ENCODE data around the gene ACAA2. TPM values are rescaled to one million over a fixed set of nuclear protein-coding genes. Genes with fewer than 3 reads are reported as not detected.

Gene ACAA2
- total RNA-seq, 1 experiment from 2014 or later, result 33.7 TPM

DNA sequence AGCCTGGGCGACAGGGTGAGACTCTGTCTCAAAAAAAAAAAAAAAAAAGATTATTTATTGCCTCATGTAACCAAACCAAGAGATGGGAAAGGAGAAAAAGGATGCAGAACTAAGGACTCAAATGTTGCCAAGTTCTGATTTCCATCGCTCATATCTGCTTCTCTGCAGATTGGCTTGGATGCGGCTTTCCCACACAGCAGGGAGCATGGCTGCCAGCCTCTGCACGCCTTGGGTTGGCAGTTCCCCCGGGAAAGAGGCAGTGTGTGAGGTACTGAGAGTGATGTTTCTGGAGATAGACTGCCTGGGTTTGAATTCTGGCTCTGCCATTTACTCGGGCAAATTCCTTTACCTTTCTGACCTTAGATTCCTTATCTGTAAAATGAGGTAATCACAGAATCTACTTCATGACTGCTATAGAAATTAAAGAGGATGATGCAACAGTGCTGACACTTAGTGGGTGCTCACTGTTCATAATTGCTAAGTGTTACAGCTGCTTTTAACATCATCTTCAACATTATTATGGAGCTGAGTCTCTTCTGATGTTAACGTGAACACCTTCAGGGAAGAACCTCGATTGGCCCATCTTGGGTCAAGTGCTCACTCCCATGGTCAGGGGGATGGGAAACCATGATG lies 68.8 kb downstream of the ACAA2 start:
- no peak overlapping the region for H2AFZ ChIP-seq
- no peak overlapping the region for H3K4me3 ChIP-seq
- CTCF ChIA-PET, result no interaction called here

DNA sequence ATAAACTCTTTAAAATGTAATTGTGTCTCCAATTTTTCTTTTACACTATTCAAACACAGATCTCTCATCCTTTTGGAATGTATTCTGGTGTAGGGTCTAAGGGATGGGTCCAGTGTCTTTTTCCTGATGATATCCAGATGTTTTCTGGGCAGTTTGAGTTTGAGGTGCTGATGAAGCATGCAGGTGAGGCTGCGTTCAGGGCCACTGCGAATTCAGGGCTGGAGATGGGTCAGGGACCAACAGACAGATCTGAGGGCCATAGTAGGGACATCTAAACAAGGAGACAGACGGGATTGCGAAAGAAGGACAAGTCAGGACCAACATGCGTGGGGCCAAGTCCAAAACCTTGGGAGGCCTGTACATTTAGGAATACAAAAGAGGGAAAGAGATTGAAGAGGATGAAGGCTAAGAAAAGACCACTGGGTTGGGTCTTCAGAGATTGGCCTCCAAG lies 70.2 kb downstream of the ACAA2 start:
- TF ChIP-seq, protein P1, sequence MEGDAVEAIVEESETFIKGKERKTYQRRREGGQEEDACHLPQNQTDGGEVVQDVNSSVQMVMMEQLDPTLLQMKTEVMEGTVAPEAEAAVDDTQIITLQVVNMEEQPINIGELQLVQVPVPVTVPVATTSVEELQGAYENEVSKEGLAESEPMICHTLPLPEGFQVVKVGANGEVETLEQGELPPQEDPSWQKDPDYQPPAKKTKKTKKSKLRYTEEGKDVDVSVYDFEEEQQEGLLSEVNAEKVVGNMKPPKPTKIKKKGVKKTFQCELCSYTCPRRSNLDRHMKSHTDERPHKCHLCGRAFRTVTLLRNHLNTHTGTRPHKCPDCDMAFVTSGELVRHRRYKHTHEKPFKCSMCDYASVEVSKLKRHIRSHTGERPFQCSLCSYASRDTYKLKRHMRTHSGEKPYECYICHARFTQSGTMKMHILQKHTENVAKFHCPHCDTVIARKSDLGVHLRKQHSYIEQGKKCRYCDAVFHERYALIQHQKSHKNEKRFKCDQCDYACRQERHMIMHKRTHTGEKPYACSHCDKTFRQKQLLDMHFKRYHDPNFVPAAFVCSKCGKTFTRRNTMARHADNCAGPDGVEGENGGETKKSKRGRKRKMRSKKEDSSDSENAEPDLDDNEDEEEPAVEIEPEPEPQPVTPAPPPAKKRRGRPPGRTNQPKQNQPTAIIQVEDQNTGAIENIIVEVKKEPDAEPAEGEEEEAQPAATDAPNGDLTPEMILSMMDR (conservative IDR thresholded peaks at IDR 0.05), result no peak
- no peak for TF ChIP-seq EZH2 (IDR thresholded peaks at IDR 0.05; ENCODE audit: low read depth)
- BruUV-seq (replicated peaks), result no TSS peak
- DNase-seq, result no peak
- H3K4me2 ChIP-seq, result no peak overlapping the region
- H3F3A ChIP-seq (ENCODE audit: insufficient read depth, low read depth), result no peaks in the 10 kb centered on the region
- H4K20me1 ChIP-seq (ENCODE audit: insufficient read depth), result no peaks in the 10 kb centered on the region
- H3K4me3 ChIP-seq, result no peak overlapping the region
- H3K36me3 ChIP-seq (ENCODE audit: low read depth), result no peaks in the 10 kb centered on the region
- no peaks in the 10 kb centered on the region for H3K9me2 ChIP-seq (ENCODE audit: insufficient read depth)
- ChIA-PET POLR2A (ENCODE audit: unreplicated experiment) (no interaction called here), CTCF (no interaction called here)
- intact Hi-C loops (cut with micrococcal nuclease; ENCODE audit: unreplicated experiment), result no loop called here
- no peak overlapping the region for H2AFZ ChIP-seq
- H3K79me2 ChIP-seq (ENCODE audit: low read depth), result no peaks in the 10 kb centered on the region
- H3K9me3 ChIP-seq (ENCODE audit: insufficient read depth, low read depth), result no peaks in the 10 kb centered on the region
- peaks cover 7% of the 10 kb centered on the region; the same call in 1 of the 2 replicates for H3K4me1 ChIP-seq (replicated peaks; ENCODE audit: insufficient read depth)
- no peak overlapping the region for H3K27ac ChIP-seq
- no peaks in the 10 kb centered on the region for H3K27me3 ChIP-seq (ENCODE audit: insufficient read depth, low read depth)

More for the DNA sequence above, 68.8 kb downstream of the ACAA2 start:
- no peak for DNase-seq
- intact Hi-C loops (cut with micrococcal nuclease; ENCODE audit: unreplicated experiment), result no loop called here
- TF ChIP-seq, protein P1 (conservative IDR thresholded peaks at IDR 0.05), result no peak
- no peak for TF ChIP-seq EZH2 (IDR thresholded peaks at IDR 0.05; ENCODE audit: low read depth)
- no peak overlapping the region for H3K4me2 ChIP-seq
- H4K20me1 ChIP-seq (ENCODE audit: insufficient read depth), result no peaks in the 10 kb centered on the region
- H3K27me3 ChIP-seq (ENCODE audit: insufficient read depth, low read depth), result no peaks in the 10 kb centered on the region
- no peaks in the 10 kb centered on the region for H3K36me3 ChIP-seq (ENCODE audit: low read depth)
- BruUV-seq (replicated peaks), result no TSS peak
- H3K9me3 ChIP-seq (ENCODE audit: insufficient read depth, low read depth), result no peaks in the 10 kb centered on the region
- H3K9me2 ChIP-seq (ENCODE audit: insufficient read depth), result no peaks in the 10 kb centered on the region
- no peak overlapping the region for H3K27ac ChIP-seq
- no peaks in the 10 kb centered on the region for H3K79me2 ChIP-seq (ENCODE audit: low read depth)
- POLR2A ChIA-PET (ENCODE audit: unreplicated experiment), result no interaction called here
- H3K4me1 ChIP-seq (replicated peaks; ENCODE audit: insufficient read depth), result peaks cover 7% of the 10 kb centered on the region; the same call in 1 of the 2 replicates
- no peaks in the 10 kb centered on the region for H3F3A ChIP-seq (ENCODE audit: insufficient read depth, low read depth)

DNA sequence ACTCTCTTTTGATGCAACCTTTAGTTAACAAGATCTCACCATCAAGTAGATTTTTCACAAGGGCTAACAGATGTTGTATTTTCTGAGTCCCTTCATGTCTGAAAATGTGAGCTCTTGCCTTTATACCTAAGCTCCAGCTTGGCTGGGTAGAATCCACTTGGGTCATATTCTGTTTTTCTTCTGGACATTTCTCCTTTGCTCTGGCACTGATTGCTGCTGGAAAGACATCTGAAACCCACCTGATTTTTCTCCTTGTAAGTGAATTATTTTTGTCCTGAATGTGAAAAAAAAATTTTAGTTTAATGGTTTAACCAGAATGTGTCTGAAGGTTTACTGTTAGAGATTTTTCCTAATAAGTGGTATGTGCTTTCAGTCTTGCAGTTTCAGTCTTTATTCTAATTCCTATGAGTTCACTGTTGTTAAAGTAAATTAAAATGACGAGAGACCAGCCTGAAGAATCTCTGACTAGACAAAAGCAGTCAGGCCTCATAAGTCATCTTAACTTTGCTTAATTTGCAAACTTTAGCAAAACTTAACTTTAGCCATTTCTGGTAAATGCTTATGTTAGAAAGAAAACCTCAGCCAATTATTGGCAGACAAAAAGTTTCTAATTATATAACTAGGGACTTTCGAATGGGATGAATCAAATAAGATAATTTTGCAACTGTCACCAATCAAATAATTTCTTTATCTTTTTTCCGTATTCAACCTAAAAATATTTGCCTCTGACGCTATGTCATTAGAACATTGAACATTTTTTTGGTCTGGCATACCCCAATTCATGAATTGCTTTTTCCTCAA lies 70.8 kb downstream of the ACAA2 start:
- no TSS peak for BruUV-seq (replicated peaks)
- no peak overlapping the region for H2AFZ ChIP-seq
- ChIA-PET POLR2A (ENCODE audit: unreplicated experiment) (no interaction called here), CTCF (no interaction called here)
- no peak overlapping the region for H3K4me2 ChIP-seq
- H3F3A ChIP-seq (ENCODE audit: insufficient read depth, low read depth), result no peaks in the 10 kb centered on the region
- no peak overlapping the region for H3K4me3 ChIP-seq
- peaks cover 7% of the 10 kb centered on the region; the same call in 1 of the 2 replicates for H3K4me1 ChIP-seq (replicated peaks; ENCODE audit: insufficient read depth)
- H3K79me2 ChIP-seq (ENCODE audit: low read depth), result no peaks in the 10 kb centered on the region
- no peaks in the 10 kb centered on the region for H3K27me3 ChIP-seq (ENCODE audit: insufficient read depth, low read depth)
- H4K20me1 ChIP-seq (ENCODE audit: insufficient read depth), result no peaks in the 10 kb centered on the region
- no peaks in the 10 kb centered on the region for H3K36me3 ChIP-seq (ENCODE audit: low read depth)
- H3K9me3 ChIP-seq (ENCODE audit: insufficient read depth, low read depth), result no peaks in the 10 kb centered on the region
- TF ChIP-seq, protein P1 (conservative IDR thresholded peaks at IDR 0.05), result no peak
- TF ChIP-seq EZH2 (IDR thresholded peaks at IDR 0.05; ENCODE audit: low read depth), result no peak
- intact Hi-C loops (cut with micrococcal nuclease; ENCODE audit: unreplicated experiment), result no loop called here
- no peaks in the 10 kb centered on the region for H3K9me2 ChIP-seq (ENCODE audit: insufficient read depth)
- DNase-seq, result no peak
- no peak overlapping the region for H3K27ac ChIP-seq

Data from PC-9 (cell line).